NCI-H2081 (cell line): ENCODE results near the gene DLGAP4.

Experiments
- DNase-seq, 2 experiments: peaks; one replicate each; lab custom pipeline; 2025; lab: John Stamatoyannopoulos, UW

The DLGAP4 gene

GRCh38 chr20:36308986-36309385 lies 2.8 kb downstream of the DLGAP4 start:
- DNase-seq, result no peak

- no peak for DNase-seq
These were observed 3.5 kb downstream of the DLGAP4 start for GRCh38 chr20:36309643-36310042.

DNA sequence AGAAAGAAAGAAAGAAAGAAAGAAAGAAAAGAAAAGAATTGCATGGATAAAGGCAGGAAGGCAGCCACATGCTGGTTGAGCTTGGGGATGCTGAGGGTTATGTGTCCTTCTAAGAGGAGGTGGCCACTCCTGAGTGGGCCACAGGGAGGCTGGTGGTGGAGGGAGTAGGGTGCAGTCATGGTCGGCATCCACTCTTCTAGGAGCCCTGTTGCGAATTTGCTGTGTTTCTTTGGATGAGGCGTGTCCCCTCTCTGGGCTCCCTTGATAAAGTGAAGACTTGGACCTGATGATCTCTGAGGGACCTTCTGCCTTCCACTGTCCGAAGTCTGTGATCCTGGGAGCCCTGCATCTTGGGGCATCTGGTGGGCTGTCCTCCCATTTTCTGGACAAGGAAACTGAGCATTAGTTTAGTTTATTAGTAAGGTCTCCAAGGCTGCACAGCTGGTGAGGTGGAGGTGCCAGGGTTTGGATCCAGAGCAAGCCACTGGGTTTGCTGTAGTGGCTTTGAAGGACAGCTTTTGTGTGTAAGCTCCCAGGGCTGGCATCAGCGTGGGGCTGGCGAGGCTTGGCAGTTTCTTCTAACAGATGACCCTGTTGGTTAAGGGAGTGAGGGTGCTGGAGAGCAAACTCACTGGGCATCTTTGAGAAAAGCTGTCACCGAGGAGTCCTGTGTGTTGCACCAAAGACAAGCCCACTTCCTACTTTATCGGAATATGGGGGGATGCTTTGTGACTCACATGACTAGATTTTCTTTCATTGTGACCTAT lies 4.3 kb downstream of the DLGAP4 start:
- no peak for DNase-seq

DNA sequence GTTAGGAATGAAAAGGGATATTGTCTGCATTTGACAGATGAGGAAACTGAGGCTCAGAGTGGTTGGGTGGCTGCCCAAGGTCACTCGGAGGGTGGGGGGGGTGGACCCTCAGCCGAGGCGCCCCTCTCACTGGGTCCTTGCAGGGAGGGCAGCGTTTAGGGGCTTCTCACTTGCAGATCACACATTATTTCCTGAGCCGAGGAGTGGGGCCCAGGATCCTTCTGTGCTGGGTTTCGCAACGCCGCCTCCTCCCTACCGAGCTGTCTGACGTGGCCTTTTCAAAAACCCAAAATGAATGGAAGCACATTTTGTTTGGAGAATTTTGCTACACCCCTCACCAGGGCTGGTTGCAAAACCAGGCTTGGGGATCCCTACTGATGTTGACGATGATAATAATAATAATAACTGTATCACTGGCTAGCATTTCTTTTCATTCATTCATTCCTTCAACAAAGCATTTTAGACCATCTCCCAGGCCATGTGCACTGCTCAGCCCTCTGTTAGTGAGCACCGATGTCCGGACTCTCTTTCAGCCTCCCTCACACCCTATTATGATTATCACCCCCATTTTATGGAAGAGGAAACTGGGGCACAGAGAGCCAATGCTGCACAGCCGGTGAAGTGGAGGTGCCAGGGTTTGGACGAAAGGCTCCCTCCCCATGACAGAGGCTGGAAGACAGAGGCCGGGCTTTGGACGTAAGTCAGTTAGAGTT lies 5.2 kb downstream of the DLGAP4 start:
- no peak for DNase-seq

DNA sequence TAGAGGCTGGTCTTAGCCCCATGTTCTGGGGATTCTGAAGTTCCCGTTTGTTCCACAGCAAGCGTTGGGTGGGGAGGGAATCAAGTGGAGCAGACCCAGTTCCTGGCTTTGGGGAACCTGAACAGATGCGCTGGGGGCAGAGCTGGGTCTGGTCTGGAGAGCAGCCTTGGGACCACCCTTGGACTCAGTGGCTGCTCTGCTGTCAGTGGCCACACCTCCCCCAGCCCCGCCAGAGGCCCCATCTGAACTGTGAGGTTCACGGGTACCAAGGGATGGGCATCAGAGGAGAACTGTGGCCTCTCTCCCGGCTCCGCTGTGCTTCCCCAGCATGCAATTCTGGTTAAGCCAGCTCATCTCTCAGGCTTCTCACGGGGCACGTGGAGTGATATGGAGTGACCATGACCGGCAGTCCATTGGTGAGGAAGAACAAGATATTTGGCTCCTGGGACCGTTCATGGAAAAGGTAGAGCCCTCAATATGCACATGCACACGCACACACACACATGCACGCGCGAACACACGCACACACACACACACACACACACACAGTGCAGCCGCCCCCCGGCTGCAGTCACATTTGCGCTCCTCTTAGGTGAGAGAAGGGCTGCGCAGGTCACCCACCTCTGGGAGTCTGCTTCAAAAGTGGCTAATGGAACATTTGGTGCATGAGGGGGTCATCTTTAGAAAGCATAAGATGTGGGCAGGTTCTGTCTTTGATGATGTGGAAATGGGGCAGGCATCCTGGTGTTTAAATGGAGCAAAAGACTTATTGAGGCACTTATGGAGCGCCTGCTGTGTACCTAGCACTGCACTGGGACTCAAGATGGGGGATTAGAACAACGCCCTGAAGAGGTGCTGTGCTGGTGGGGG lies 6.0 kb downstream of the DLGAP4 start:
- no peak for DNase-seq

DNA sequence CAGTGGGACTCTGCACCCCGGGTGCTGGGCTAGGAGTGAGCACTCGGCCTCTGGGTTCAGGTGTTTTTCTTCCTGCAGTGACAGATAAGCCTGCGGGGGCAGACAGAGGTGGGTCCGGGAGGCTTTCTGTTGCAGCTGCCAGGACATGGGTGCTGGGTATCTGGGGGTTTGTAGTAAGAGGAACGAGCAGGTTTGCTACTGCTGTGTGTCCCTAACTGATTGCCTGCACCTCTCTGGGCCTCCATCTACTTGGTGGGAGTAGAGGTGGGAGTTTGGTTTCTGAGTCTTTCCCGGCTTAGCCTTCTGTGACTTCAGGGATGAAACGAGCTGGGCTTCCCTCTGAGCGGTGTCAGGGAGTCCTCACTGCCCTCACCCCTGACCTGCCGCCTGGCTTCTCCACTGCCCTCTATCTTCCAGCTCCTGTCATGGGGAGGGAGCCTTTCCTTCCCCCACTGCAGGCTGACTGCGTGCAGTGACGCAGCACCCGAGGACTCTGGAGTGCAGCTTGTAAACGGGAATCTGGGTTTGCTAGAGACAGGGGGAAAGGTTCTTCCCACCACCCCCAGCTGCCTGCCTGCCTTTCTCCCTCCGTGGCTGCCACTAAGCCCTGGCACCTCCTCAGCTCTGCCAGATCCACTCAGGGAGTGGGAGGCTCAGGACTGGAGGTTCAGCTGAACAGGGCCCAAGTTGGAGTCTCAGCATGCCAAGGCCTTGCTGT lies 6.7 kb downstream of the DLGAP4 start:
- no peak for DNase-seq

- no peak for DNase-seq
These were observed 7.3 kb downstream of the DLGAP4 start for GRCh38 chr20:36313476-36313875.

GRCh38 chr20:36313926-36314325 lies 7.8 kb downstream of the DLGAP4 start:
- no peak for DNase-seq

DNA sequence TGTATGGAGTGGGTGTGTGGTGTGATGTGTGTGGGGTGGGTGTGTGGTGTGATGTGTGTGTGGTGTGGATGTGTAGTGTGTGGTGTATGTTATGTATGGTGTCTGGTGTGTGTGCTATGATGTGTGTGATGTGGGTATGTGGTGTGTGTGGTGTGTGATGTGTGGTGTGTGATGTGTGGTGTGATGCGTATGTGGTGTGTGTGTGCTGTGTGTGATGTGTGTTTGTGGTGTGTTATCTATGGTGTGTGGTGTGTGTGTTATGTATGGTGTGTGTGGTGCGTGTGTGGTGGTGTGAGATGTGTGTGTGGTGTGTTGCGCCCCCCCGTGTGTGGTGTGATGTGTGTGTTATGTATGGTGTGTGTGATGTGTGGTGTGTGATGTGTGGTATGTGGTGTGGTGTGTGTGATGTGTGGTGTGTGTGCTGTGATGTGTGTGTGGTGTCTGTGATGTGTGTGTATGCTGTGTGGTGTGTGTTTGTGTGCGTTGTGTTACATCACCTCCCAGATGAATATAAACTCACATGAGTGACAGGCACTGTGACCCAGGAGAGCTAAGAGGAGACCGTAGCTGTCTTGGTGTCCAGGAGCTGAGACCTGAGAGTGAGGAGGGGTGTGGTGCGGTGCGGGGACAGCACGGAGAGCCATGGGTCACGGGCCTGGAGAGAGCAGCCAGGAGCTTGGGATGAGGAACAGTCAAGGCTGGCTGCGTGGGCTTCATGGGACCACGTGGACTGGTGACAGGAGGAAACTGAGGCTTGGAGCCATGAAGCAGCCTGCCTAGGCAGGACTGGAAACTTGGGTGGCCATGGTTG lies 8.8 kb downstream of the DLGAP4 start:
- no peak for DNase-seq

- no peak for DNase-seq
These were observed 9.6 kb downstream of the DLGAP4 start for GRCh38 chr20:36315545-36316351.

DNA sequence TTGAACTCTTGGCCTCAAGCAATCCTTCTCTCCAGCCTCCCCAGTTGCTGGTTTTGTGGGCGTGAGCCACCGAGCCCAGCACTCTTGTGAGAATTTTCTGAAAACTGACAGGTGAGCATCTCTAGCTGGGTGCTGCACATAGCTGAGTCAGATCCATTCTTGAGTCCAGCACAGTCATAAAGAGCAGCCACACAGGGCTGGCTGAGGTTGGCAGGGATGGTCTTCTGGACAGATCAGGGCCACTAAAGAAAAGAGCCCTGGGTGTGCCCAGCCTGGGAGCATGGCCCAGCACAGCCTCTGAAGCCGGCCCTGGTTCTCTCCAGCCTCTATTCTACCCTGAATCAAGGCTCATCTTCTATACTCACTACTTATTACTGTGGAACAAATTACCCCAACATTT lies 11.5 kb downstream of the DLGAP4 start:
- no peak for DNase-seq

DNA sequence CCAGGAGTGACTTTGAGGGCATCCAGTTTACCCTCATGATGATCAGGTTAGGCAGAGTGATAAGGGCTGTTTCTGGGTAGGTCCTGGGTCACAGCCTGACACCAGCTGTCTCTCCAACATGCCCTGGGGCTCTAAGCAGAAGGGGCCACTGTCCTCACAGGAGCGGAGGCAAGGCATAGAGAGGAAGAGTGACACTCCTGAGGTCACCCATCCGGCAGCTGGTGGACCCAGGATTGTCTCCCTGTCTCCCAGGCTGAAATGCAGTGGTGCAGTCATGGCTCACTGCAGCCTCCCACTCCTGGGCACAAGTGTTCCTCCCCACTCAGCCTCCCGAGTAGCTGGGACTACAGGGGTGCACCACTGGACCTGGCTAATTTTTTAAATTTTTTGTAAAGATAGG lies 12.0 kb downstream of the DLGAP4 start:
- DNase-seq, result no peak

GRCh38 chr20:36319356-36320260 lies 13.5 kb downstream of the DLGAP4 start:
- DNase-seq, result no peak

GRCh38 chr20:36320261-36320897 lies 14.2 kb downstream of the DLGAP4 start:
- no peak for DNase-seq

DNA sequence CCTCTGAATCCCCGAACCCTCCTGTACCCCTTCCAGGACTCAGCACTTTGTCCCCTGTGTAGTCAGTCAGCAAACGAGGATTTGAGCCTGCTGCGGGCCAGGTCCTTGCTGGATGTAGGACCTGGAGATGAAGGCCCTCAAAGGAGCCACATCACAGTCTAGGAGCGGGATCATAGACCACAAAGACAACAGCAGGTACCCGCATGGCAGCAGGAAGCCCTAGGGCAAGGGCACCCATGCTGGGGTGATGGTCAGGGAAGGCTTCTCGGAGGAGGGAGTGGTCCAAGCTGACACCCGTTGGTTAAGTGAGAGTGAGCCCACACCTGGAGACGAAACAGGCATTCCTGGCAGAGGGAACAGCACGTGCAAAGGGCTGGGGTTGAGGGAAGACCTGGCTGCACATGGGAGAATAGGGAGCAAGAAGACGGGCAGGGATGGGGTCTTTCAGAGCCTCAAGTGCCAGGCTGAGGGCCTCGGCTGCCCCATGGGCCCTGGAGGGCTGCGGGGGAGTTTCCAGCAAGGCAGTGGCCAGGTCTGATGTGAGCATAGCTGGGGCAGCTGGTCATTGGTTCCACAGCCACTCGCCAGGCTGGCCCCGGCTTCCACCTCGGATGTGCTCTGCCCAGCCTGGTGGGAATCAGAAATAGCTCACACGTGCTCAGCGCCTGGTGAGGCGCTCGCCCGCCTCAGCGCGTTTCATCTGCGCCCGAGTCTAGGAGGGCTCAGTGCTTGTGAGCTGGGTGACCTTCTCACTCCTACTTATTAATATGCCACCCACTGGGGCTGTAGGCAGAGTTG lies 15.0 kb downstream of the DLGAP4 start:
- no peak for DNase-seq

DNA sequence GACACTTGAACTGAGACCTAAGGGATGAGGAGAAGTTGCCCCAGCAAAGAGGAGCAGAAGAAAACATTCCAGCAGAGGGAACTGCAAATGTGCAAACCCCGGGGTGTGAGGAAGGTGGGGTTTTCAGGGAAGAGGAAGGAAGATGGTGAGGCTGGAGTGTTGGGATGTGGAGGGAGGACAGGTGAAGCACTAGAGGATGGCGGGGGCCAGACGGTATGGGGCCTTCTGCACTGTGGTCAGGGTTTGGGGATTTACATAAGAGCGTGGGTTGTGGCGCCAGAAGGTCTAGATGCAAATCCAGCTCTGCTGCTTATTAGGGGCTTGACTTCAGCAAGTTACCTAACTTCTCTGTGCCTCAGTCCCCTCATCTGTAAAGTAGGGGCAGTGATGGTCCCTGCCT lies 16.0 kb downstream of the DLGAP4 start:
- DNase-seq, result no peak

DNA sequence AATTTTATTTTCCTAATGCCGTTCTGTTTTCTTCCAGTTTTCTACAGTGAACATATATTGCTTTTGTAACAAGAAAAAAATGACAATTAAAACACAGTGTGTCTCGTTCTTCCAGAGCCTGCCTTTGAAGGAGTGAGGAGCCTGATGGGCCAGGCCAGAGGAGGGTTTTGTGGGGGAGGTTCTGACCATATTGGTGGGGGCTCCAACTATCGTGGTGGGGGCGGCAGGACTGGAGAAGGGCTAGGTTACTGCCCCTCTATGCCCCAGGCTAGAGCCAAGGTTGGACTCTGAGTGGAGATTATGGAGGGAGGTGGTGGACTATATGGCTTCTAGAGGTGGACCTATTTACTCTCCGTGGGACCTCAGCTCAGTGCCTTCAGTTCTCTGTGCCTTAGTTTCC lies 24.0 kb downstream of the DLGAP4 start:
- DNase-seq, result no peak

DNA sequence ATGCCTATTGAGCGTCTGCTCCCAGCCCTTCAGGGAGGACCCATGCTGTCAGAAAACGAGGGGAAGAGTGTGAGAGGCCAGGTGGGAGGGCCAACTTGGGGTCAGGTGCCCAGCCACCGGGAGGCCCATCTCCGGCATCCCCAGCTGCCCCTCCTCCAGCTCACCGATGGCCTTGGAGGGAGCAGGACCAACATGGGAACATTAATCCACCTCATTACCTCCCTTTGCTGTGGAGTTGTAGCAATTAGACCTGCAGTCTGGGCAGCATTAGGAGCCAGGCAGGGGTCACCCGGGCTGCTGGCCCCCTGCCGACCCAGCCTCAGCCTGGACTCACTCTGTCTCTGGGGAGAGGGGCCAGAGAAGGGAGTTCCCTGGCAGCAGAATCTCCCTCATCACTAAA lies 25.1 kb downstream of the DLGAP4 start:
- DNase-seq, result no peak
